Loucy (cell line): ENCODE results near the gene CGAS.
A peak's percentile ranks its signal among the peaks of the same experiment; 100 is the strongest.

Experiments used
- H2AFZ ChIP-seq: fragments of 200-600 bp; sonication (generic); 2 replicates; pipeline ENCODE4 v1.6.0; 2016; ENCODE audit warnings: antibody characterized with exemption, mild to moderate bottlenecking, low read length, moderate library complexity
- H3F3A ChIP-seq: fragments of 200-600 bp; 2 replicates; pipeline ENCODE4 v1.6.0; 2016; ENCODE audit warnings: antibody characterized with exemption, low read depth, mild to moderate bottlenecking
- H3K27me3 ChIP-seq: fragments of 200-600 bp; sonication (generic); 2 replicates; pipeline ENCODE4 v1.6.1; 2014; ENCODE audit warnings: low read length, mild to moderate bottlenecking; ENCODE audit not compliant: insufficient read depth, poor library complexity, severe bottlenecking
- H3K36me3 ChIP-seq: fragments of 200-600 bp; sonication (generic); 2 replicates; pipeline ENCODE4 v1.6.1; 2016; ENCODE audit warnings: low read length; ENCODE audit not compliant: insufficient read depth
- H3K4me1 ChIP-seq: fragments of 200-600 bp; sonication (generic); 2 replicates; pipeline ENCODE4 v1.5.1; 2014; ENCODE audit warnings: low read length, mild to moderate bottlenecking; ENCODE audit not compliant: insufficient read depth, poor library complexity, severe bottlenecking
- H3K4me2 ChIP-seq: fragments of 200-600 bp; sonication (generic); 2 replicates; pipeline ENCODE4 v1.6.0; 2014; ENCODE audit warnings: antibody characterized with exemption, low read length, low read depth, mild to moderate bottlenecking; ENCODE audit not compliant: poor library complexity, severe bottlenecking
- H3K4me3 ChIP-seq: fragments of 200-600 bp; sonication (generic); 2 replicates; pipeline ENCODE4 v1.5.1; 2014; ENCODE audit warnings: low read length, mild to moderate bottlenecking, mixed read lengths; ENCODE audit not compliant: poor library complexity, severe bottlenecking
- H3K79me2 ChIP-seq: fragments of 200-600 bp; sonication (generic); 2 replicates; pipeline ENCODE4 v1.6.1; 2014; ENCODE audit warnings: low read length; ENCODE audit not compliant: insufficient read depth
- H3K9ac ChIP-seq: fragments of 200-600 bp; sonication (generic); 2 replicates; pipeline ENCODE4 v1.6.0; 2014; ENCODE audit warnings: mild to moderate bottlenecking, low read depth, low read length, moderate library complexity; ENCODE audit not compliant: poor library complexity, severe bottlenecking
- H3K9me2 ChIP-seq: fragments of 200-600 bp; sonication (generic); replicated peaks from 2 replicates; pipeline ENCODE4 v1.6.1; 2016; ENCODE audit warnings: low read depth, low read length, mixed read lengths
- H3K9me3 ChIP-seq: fragments of 200-600 bp; sonication (generic); 2 replicates; pipeline ENCODE4 v1.6.1; 2014; ENCODE audit warnings: mild to moderate bottlenecking, antibody characterized with exemption, low read length, low read depth; ENCODE audit not compliant: insufficient read depth
- H4K20me1 ChIP-seq: fragments of 200-600 bp; sonication (generic); 2 replicates; pipeline ENCODE4 v1.6.0; 2014; ENCODE audit warnings: antibody characterized with exemption, low read length, mild to moderate bottlenecking; ENCODE audit not compliant: insufficient read depth, poor library complexity, severe bottlenecking
- CTCF ChIP-seq: fragments of 200-600 bp; sonication (generic); conservative IDR thresholded peaks from 2 replicates; pipeline ENCODE4 v1.5.1; 2014; ENCODE audit warnings: mild to moderate bottlenecking, antibody characterized with exemption, low read length
- EZH2phosphoT487 ChIP-seq: fragments of 200-600 bp; IDR thresholded peaks from 2 replicates; pipeline ENCODE4 v1.6.1; 2018; ENCODE audit warnings: antibody characterized with exemption, mild to moderate bottlenecking, moderate library complexity, borderline replicate concordance

The CGAS gene

GRCh38 chr6:73389854-73390253, 62.2 kb downstream of the CGAS start:
- no peak overlapping the region for H3K4me3 ChIP-seq
- H3F3A ChIP-seq, result no peaks in the 10 kb centered on the region
- no peaks in the 10 kb centered on the region for H3K9me2 ChIP-seq
- no peaks in the 10 kb centered on the region for H3K79me2 ChIP-seq
- H3K4me2 ChIP-seq, result no peak overlapping the region
- H3K27me3 ChIP-seq, result no peaks in the 10 kb centered on the region
- H4K20me1 ChIP-seq, result no peaks in the 10 kb centered on the region
- no peaks in the 10 kb centered on the region for H3K36me3 ChIP-seq
- H3K4me1 ChIP-seq, result no peaks in the 10 kb centered on the region
- TF ChIP-seq CTCF (no peak), EZH2phosphoT487 (no peak)
- H3K9ac ChIP-seq, result no peak overlapping the region
- H2AFZ ChIP-seq, result no peak overlapping the region
- H3K9me3 ChIP-seq, result no peaks in the 10 kb centered on the region

DNA sequence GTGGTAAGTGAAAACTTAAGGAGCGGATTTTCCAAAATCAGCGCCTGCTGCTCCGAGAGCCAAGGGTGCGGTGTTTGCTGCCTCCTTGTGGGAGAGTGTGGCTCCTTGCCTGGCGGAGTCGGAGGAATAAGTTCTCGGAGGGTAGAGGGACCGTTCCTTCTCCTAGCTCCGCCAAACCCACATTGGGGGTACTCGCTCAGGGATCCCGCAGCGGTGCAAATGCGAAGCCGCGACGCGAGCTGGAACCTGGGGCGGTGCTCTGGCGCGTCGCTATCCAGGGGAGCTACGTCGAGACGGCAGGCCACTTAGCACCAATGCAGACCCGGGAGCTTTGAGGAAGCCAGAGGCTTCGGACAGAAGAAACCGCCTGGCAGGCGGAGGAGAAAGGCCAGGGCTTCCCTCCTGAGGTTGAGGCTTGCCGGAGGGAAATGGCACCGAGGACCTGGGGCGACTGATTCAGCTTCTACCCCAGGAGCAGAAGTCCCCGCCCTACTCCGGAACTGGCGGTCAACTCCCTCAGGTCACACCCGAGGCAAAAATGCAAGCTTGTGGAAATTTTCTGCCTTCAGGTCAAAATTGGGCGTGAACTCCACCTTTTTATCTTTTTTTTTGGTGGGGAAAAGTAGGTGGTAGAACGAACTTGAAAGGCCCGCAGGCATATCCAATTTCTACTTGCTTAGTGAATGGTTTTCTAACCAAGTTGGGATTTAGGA, 63.1 kb downstream of the CGAS start:
- H3K9ac ChIP-seq, result peak overlapping the region; percentile 47
- peak overlapping the region; percentile 63 for H3K4me2 ChIP-seq
- H3K4me3 ChIP-seq, result peak overlapping the region; percentile 71
- no peaks in the 10 kb centered on the region for H3K79me2 ChIP-seq
- H3F3A ChIP-seq, result no peaks in the 10 kb centered on the region
- H3K9me2 ChIP-seq, result no peaks in the 10 kb centered on the region
- H3K9me3 ChIP-seq, result no peaks in the 10 kb centered on the region
- H3K36me3 ChIP-seq, result no peaks in the 10 kb centered on the region
- H2AFZ ChIP-seq, result peak overlapping the region; percentile 80
- TF ChIP-seq EZH2phosphoT487 (no peak), CTCF (peak; percentile 41)
- no peaks in the 10 kb centered on the region for H3K27me3 ChIP-seq
- H4K20me1 ChIP-seq, result no peaks in the 10 kb centered on the region
- H3K4me1 ChIP-seq, result no peaks in the 10 kb centered on the region

DNA sequence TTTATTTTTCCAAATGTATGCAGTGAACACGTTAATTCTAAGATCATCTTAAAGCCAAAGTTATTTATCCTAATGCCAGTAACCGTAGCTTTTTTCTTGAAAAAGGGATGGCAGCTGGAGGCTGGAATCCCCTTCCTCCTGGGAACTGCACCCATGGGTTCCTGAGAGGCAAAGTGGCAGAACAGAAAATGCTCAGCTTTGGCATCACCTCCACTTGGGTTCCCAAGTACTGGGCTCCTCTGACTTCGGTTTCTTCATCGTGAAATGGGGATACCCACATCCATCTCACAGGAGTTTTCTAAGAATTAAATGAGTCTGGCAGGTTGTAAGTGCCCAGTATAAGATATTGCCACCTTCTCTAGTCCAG, 63.7 kb downstream of the CGAS start:
- Histone ChIP-seq H3K9ac (no peak overlapping the region), H3K36me3 (no peaks in the 10 kb centered on the region), H3K9me2 (no peaks in the 10 kb centered on the region), H3K4me3 (peak overlapping the region; percentile 71), H3K79me2 (no peaks in the 10 kb centered on the region), H3K4me2 (peak overlapping the region; percentile 63), H4K20me1 (no peaks in the 10 kb centered on the region), H3K9me3 (no peaks in the 10 kb centered on the region), H3K4me1 (no peaks in the 10 kb centered on the region), H3K27me3 (no peaks in the 10 kb centered on the region), H2AFZ (peak overlapping the region; percentile 80; the same call in 1 of the 2 replicates), H3F3A (no peaks in the 10 kb centered on the region)
- TF ChIP-seq EZH2phosphoT487 (no peak), CTCF (no peak)
